ENCODE data around the gene VPS26A. TPM values are rescaled to one million over a fixed set of nuclear protein-coding genes. Genes with fewer than 3 reads are reported as not detected.

The VPS26A gene
- total RNA-seq, 6 experiments from 2014 or later: 47.9 to 62.8 (median 61.4) TPM

- H3K27ac Mint-ChIP-seq: no peak overlapping the region
- DNase-seq: no peak
- peaks cover 62% of the 10 kb centered on the region for H3K4me1 Mint-ChIP-seq (ENCODE audit: low read depth)
- H3K36me3 Mint-ChIP-seq (ENCODE audit: low read depth): no peaks in the 10 kb centered on the region
- H3K4me3 Mint-ChIP-seq: no peak overlapping the region
- H3K27me3 Mint-ChIP-seq (ENCODE audit: insufficient read depth): no peaks in the 10 kb centered on the region
- no peaks in the 10 kb centered on the region for H3K9me3 Mint-ChIP-seq
- TF ChIP-seq, protein P1, sequence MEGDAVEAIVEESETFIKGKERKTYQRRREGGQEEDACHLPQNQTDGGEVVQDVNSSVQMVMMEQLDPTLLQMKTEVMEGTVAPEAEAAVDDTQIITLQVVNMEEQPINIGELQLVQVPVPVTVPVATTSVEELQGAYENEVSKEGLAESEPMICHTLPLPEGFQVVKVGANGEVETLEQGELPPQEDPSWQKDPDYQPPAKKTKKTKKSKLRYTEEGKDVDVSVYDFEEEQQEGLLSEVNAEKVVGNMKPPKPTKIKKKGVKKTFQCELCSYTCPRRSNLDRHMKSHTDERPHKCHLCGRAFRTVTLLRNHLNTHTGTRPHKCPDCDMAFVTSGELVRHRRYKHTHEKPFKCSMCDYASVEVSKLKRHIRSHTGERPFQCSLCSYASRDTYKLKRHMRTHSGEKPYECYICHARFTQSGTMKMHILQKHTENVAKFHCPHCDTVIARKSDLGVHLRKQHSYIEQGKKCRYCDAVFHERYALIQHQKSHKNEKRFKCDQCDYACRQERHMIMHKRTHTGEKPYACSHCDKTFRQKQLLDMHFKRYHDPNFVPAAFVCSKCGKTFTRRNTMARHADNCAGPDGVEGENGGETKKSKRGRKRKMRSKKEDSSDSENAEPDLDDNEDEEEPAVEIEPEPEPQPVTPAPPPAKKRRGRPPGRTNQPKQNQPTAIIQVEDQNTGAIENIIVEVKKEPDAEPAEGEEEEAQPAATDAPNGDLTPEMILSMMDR (IDR thresholded peaks at IDR 0.05): no peak
These were observed 96.5 kb downstream of the VPS26A start for GRCh38 chr10:69220507-69220906.

Other genes starting within 250 kb of the VPS26A start
- 10 to 100 TPM; 35.6 to 39.4 (median 37.3) TPM for gene DDX50, start 222.9 kb upstream of the VPS26A start, total RNA-seq (2021; fragmentation: NEBNext Ultra II Directional; extraction: Animal tissue kit (Norgen Biotek cat#: 25700))
- gene DDX21, start 168.0 kb upstream of the VPS26A start, total RNA-seq (2021; fragmentation: NEBNext Ultra II Directional; extraction: Animal tissue kit (Norgen Biotek cat#: 25700)): 100 to 1,000 TPM in 1 of 6 experiments, 10 to 100 TPM in 5; 81.7 to 103 (median 90.7) TPM
- 10 to 100 TPM; 43.6 to 56.2 (median 51.9) TPM for gene KIFBP, start 135.4 kb upstream of the VPS26A start, total RNA-seq (2021; fragmentation: NEBNext Ultra II Directional; extraction: Animal tissue kit (Norgen Biotek cat#: 25700))
- 100 to 1,000 TPM; 128 to 471 (median 424) TPM for gene SRGN, start 36.1 kb upstream of the VPS26A start, total RNA-seq (2021; fragmentation: NEBNext Ultra II Directional; extraction: Animal tissue kit (Norgen Biotek cat#: 25700))
- 10 to 100 TPM; 26.4 to 31.0 (median 28.9) TPM for gene SUPV3L1, start 56.1 kb downstream of the VPS26A start, total RNA-seq (2021; fragmentation: NEBNext Ultra II Directional; extraction: Animal tissue kit (Norgen Biotek cat#: 25700))
- gene HKDC1, start 96.2 kb downstream of the VPS26A start, total RNA-seq (2021; fragmentation: NEBNext Ultra II Directional; extraction: Animal tissue kit (Norgen Biotek cat#: 25700)): under 1 TPM; 0.09 to 0.54 (median 0.42) TPM
- 100 to 1,000 TPM; 149 to 158 (median 155) TPM for gene HK1, start 154.3 kb downstream of the VPS26A start, total RNA-seq (2021; fragmentation: NEBNext Ultra II Directional; extraction: Animal tissue kit (Norgen Biotek cat#: 25700))

Data from HFFc6 (cell line).